Testis (tissue), 3 donors: ENCODE results near the gene TNXB. TPM values are rescaled to one million over a fixed set of nuclear protein-coding genes. Genes with fewer than 3 reads are reported as not detected.
"Not testable (repeated sequence)": the region's sequence is repeated elsewhere in the genome, so short reads cannot be mapped to it uniquely, and the experiment has no call there.

ENCODE experiments used
- DNase-seq: peaks from one replicate; pipeline ENCODE4 v3.0.0-alpha.2; 2019
- H3K27ac ChIP-seq, 2 donors: fragments of 200-600 bp; sonication (generic); one replicate each; pipeline ENCODE4 v1.5.1; 2019
- H3K27me3 ChIP-seq: fragments of 200-600 bp; sonication (generic); one replicate; pipeline ENCODE4 v1.5.1; 2019
- H3K36me3 ChIP-seq: fragments of 200-600 bp; sonication (generic); one replicate; pipeline ENCODE4 v1.5.1; 2017; ENCODE audit warnings: low read depth; ENCODE audit errors: missing control alignments
- H3K4me1 ChIP-seq: fragments of 200-600 bp; sonication (generic); one replicate; pipeline ENCODE4 v1.5.1; 2019
- H3K4me3 ChIP-seq, 2 donors: fragments of 200-600 bp; sonication (generic); one replicate each; pipeline ENCODE4 v1.5.1; 2017 to 2019
- H3K9me3 ChIP-seq: fragments of 200-600 bp; sonication (generic); one replicate; pipeline ENCODE4 v1.5.1; 2017
- POLR2A ChIP-seq: fragments of 450-650 bp; IDR thresholded peaks from one replicate; pipeline ENCODE4 v1.6.1; 2017; ENCODE audit warnings: antibody characterized with exemption, mild to moderate bottlenecking, moderate library complexity
- WGBS, 2 donors: methylation state at CpG; one replicate each; pipeline ENCODE4 v1.1.5; 2018; 5-methylcytosine and 5-hydroxymethylcytosine counted together
- intact Hi-C: fragments of 100-400 bp; cut with DNase I; formaldehyde crosslinking; loops from one replicate; pipeline ENCODE4 v1.15.1; 2023; ENCODE audit warnings: low total_unique reads
- polyA plus RNA-seq: library from polyadenylated mRNA; stranded (reverse); fragments of 350-450 nt; fragmentation: Illumina TruSeq; extraction: RNeasy Lipid Tissue Mini Kit (QIAGEN cat#74804); gene quantifications from one replicate; pipeline ENCODE4 v1.2.3, GENCODE V29; 2014; ENCODE audit warnings: low read depth, low replicate concordance; ENCODE audit not compliant: insufficient read depth
- total RNA-seq, 2 donors: library from RNA; depleted of rRNA; stranded (reverse); fragments of >200 nt; gene quantifications; one replicate each; pipeline ENCODE4 v1.2.3, GENCODE V29; 2016
- TF ChIP-seq, protein P1 (sequence below), 3 experiments: fragments of 450-650 bp in 2 of 3; fragments of 200-600 bp in 1 of 3; sonication (generic) in 1 of 3; IDR thresholded peaks; one replicate each; pipeline ENCODE4 v1.5.1; 2016 to 2019; ENCODE audit warnings: antibody characterized with exemption in 3 of 3, mild to moderate bottlenecking in 2 of 3, moderate library complexity in 1 of 3

The TNXB gene
- total and polyA plus RNA-seq, 3 donors from 2014 or later, result 42.4 to 78.2 (median 44.0) TPM

DNA sequence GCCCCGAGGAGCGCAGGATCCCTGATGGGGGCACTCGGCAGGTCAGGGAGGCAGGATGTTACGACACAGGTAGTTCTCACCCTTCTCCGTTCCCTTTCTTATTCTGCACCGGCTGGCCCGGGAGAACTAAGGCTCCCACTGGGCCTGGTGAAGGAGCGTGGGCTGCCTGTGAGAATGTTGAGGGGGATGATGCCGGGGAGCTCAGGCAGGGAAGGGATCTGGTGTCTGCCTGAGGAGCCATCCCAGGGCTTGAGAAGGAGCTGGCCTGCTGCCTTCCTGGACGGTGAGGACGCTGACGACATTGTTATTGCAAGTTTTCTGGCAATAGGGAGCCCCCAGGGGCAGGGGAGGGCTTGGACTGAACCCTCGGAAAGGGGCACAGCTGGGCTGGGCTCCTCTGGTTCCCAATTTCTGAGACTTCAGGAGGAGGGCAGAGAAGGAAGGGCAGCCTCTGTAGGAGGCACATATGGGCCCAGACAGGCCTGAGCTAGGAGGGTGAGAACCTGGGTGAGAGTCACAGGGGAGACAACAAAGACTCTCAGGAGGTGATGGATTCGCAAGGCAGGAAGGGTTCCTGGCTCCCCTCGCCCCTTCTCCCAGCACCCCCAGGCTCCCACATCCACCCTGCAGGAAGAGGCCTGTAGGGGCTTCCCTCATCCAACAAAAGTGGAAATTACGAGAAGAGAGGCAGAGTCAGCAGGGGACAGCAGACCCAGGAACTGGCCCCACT lies 38.2 kb downstream of the TNXB start:
- 77% methylated on average over 10 to 16 of the region's 16 CpGs for whole genome bisulfite sequencing, 2 donors

DNA sequence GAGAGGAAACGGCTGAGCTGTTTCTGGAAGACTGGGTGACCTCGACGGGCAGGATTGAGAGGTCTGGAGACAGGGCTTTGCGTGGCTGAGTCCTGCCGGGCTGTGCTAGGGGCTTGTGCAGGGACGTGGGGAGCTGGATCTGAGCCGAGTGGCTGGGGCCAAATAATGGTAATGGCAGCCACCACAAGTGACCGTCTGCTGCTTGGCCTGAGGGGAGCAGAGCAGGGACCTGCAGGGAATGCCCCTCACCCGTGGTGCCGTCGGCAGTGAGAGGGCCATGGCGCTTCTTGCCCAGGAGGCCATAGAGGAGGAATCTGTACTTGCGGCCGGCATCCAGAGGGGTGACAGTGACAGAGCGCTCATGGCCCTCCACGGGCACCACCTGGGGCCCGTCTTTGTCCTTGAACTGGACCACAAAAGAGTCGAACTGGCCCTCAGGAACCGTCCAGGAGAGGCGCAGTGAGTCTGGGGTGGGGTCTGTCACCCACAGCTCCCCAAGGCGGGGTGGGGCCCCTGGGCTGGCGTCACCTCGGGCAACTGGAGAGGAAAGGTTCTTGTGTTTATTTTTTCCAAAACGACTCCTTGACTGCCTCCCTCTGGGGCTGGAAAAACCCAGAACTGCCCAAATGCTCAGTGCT lies 39.1 kb downstream of the TNXB start:
- no peak overlapping the region for H3K27ac ChIP-seq
- H3K36me3 ChIP-seq, result no peaks in the 10 kb centered on the region

More for the DNA sequence above, 38.2 kb downstream of the TNXB start:
- Histone ChIP-seq H3K36me3 (no peaks in the 10 kb centered on the region), H3K9me3 (no peaks in the 10 kb centered on the region), H3K4me1 (peaks cover 3% of the 10 kb centered on the region), H3K27ac (peak overlapping the region in 1 of 2 donors; percentile 63), H3K4me3 (no peak overlapping the region), H3K27me3 (no peaks in the 10 kb centered on the region)
- TF ChIP-seq, protein P1, sequence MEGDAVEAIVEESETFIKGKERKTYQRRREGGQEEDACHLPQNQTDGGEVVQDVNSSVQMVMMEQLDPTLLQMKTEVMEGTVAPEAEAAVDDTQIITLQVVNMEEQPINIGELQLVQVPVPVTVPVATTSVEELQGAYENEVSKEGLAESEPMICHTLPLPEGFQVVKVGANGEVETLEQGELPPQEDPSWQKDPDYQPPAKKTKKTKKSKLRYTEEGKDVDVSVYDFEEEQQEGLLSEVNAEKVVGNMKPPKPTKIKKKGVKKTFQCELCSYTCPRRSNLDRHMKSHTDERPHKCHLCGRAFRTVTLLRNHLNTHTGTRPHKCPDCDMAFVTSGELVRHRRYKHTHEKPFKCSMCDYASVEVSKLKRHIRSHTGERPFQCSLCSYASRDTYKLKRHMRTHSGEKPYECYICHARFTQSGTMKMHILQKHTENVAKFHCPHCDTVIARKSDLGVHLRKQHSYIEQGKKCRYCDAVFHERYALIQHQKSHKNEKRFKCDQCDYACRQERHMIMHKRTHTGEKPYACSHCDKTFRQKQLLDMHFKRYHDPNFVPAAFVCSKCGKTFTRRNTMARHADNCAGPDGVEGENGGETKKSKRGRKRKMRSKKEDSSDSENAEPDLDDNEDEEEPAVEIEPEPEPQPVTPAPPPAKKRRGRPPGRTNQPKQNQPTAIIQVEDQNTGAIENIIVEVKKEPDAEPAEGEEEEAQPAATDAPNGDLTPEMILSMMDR (IDR thresholded peaks at IDR 0.05), result no peak
- TF ChIP-seq POLR2A, result no peak
- intact Hi-C loops, result no loop called here
- peak; percentile 41 for DNase-seq

DNA sequence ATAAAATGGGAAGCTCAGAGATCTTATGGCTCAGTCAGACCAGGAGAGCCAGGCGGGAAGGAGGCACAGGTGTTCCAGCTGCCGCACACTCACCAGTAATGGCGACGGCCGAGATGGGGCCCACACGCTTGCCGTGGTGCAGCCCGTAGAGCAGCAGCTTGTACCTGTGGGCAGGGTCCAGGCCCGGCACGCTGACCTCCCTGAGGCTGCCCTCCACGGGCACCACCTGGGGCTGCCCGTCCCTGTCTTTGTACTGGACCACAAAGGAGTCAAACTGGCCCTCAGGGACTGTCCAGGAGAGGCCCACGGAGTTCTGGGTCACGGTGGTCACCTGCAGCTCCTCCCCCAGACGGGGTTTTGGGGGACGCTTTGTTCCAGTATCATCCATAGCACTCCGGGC lies 39.7 kb downstream of the TNXB start:
- no peak for DNase-seq
- no peak overlapping the region for H3K27ac ChIP-seq
- no peak overlapping the region for H3K4me3 ChIP-seq
- intact Hi-C loops, result no loop called here
- 94 to 96% methylated on average over 7 to 17 of the region's 17 CpGs for WGBS, 2 donors
- no peaks in the 10 kb centered on the region for H3K36me3 ChIP-seq
- no peak for TF ChIP-seq POLR2A
- TF ChIP-seq, protein P1 (IDR thresholded peaks at IDR 0.05), result no peak
- no peaks in the 10 kb centered on the region for H3K9me3 ChIP-seq
- no peaks in the 10 kb centered on the region for H3K27me3 ChIP-seq
- peaks cover 3% of the 10 kb centered on the region for H3K4me1 ChIP-seq

More for the DNA sequence above, 39.1 kb downstream of the TNXB start:
- no peaks in the 10 kb centered on the region for H3K9me3 ChIP-seq
- no peak overlapping the region for H3K4me3 ChIP-seq
- 87% methylated on average over 10 to 24 of the region's 24 CpGs for WGBS, 2 donors
- no peak for DNase-seq
- intact Hi-C loops, result no loop called here
- TF ChIP-seq, protein P1 (IDR thresholded peaks at IDR 0.05), result no peak
- TF ChIP-seq POLR2A, result no peak
- H3K27me3 ChIP-seq, result no peaks in the 10 kb centered on the region
- peaks cover 3% of the 10 kb centered on the region for H3K4me1 ChIP-seq

DNA sequence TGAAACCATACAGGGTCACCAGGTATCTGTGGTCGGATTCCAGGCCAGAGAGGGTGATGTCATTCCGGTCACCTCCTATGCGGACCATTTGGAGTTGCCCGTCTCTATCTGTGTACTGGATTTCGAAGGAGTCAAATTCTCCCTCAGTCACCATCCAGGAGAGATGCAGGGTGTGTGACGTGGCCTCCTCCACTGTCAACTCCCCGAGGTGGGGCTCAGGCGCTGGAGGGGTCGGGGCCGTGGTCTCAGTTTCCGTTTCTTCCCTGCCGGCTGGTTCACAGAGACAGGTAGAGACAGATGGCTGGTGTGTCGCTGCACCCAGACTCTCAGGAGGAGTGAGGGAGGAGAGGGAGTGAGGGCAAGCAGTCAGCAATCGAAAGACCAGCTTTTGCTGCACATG lies 40.3 kb downstream of the TNXB start:
- peaks cover 3% of the 10 kb centered on the region for H3K4me1 ChIP-seq
- 91 to 92% methylated on average over 12 to 14 of the region's 14 CpGs for WGBS, 2 donors

DNA sequence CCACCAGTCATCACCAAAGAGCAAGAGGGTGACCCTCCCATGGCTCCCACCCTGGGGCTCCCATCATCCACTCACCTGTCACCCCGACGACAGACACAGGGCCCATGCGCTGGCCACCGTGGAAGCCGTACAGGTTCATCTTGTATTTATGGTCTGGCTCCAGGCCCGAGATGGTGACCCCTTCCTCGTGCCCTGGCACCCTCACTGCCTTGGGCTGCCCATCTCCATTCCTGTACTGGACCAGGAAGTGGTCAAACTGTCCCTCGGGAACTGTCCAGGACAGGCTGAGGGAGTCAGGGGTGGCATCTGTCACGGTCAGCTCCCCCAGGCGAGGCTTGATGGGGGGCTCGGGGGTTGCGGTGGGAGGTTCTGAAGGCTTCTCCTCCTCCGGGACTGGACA lies 40.8 kb downstream of the TNXB start:
- H3K4me1 ChIP-seq, result not testable (repeated sequence)

More for the DNA sequence above, 40.3 kb downstream of the TNXB start:
- intact Hi-C loops, result no loop called here
- Histone ChIP-seq H3K27ac (no peak overlapping the region), H3K4me3 (no peak overlapping the region), H3K36me3 (no peaks in the 10 kb centered on the region), H3K27me3 (no peaks in the 10 kb centered on the region), H3K9me3 (no peaks in the 10 kb centered on the region)
- no peak for DNase-seq
- TF ChIP-seq POLR2A, result no peak
- TF ChIP-seq, protein P1 (IDR thresholded peaks at IDR 0.05), result no peak

DNA sequence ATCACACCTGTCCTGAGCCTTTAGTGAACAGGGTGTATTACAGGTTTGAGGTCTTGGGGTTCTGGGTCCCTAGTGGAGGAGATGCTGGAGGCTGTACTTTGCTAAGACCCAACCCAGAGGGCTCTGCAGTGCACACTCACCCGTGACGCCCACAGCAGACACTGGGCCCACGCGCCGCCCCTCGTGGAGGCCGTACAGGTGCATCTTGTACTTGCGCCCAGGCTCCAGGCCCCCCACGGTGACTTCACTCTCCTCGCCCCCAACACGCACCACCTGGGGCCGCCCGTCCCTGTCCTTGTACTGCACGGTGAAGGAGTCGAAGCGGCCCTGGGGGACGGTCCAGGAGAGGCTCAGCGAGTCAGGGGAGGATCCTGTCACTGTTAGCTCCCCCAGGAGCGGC lies 41.6 kb downstream of the TNXB start:
- 80 to 92% methylated on average over 3 to 19 of the region's 19 CpGs for WGBS, 2 donors
- H3K4me3 ChIP-seq, H3K27me3 ChIP-seq, H3K36me3 ChIP-seq, DNase-seq, H3K9me3 ChIP-seq, H3K4me1 ChIP-seq, H3K27ac ChIP-seq, intact Hi-C loops: not testable (repeated sequence)

More for the DNA sequence above, 40.8 kb downstream of the TNXB start:
- 94 to 95% methylated on average over 8 to 13 of the region's 13 CpGs for WGBS, 2 donors
- H3K4me3 ChIP-seq, H3K27me3 ChIP-seq, DNase-seq, H3K36me3 ChIP-seq, intact Hi-C loops, H3K9me3 ChIP-seq, H3K27ac ChIP-seq: not testable (repeated sequence)
